Ectodermal cell (in vitro differentiated cells): ENCODE data around the gene GRHL3.

Experiments used
- H3K27ac ChIP-seq: 2 replicates; pipeline ENCODE4 v1.7.0; 2013; ENCODE audit warnings: mild to moderate bottlenecking, low read depth, low read length; ENCODE audit not compliant: insufficient read depth, poor library complexity, severe bottlenecking
- H3K27me3 ChIP-seq: 2 replicates; pipeline ENCODE4 v1.7.0; 2013; ENCODE audit warnings: mild to moderate bottlenecking, low read length; ENCODE audit not compliant: insufficient read depth, control insufficient read depth, poor library complexity, severe bottlenecking
- H3K36me3 ChIP-seq: one replicate; pipeline ENCODE4 v1.7.0; 2013; ENCODE audit warnings: low read length; ENCODE audit not compliant: control insufficient read depth, insufficient read depth
- H3K4me1 ChIP-seq: one replicate; pipeline ENCODE4 v1.7.0; 2013; ENCODE audit warnings: low read length; ENCODE audit not compliant: control insufficient read depth, insufficient read depth
- H3K4me3 ChIP-seq: 2 replicates; pipeline ENCODE4 v1.7.0; 2013; ENCODE audit warnings: low read depth, low read length, control low read depth; ENCODE audit not compliant: insufficient read depth
- H3K9me3 ChIP-seq: 2 replicates; pipeline ENCODE4 v1.7.0; 2013; ENCODE audit warnings: mild to moderate bottlenecking, low read length, moderate library complexity; ENCODE audit not compliant: control insufficient read depth
- WGBS, 2 experiments: methylation state at CpG; one replicate each; pipeline ENCODE4 v1.1.7; 2013; ENCODE audit warnings: missing lambda C conversion rate in 2 of 2; 5-methylcytosine and 5-hydroxymethylcytosine counted together

Gene GRHL3

GRCh38 chr1:24383381-24383940 lies 64.3 kb downstream of the GRHL3 start:
- no peak overlapping the region for H3K4me3 ChIP-seq
- 94 to 95% methylated on average over 1 to 2 of the region's 2 CpGs for WGBS, 2 experiments
- H3K9me3 ChIP-seq = no peaks in the 10 kb centered on the region
- H3K27me3 ChIP-seq = no peaks in the 10 kb centered on the region
- H3K36me3 ChIP-seq = peaks cover 3% of the 10 kb centered on the region
- no peaks in the 10 kb centered on the region for H3K4me1 ChIP-seq
- no peak overlapping the region for H3K27ac ChIP-seq

GRCh38 chr1:24384251-24385090 lies 65.3 kb downstream of the GRHL3 start:
- 96% methylated on average over 12 to 13 of the region's 13 CpGs for WGBS, 2 experiments
- no peaks in the 10 kb centered on the region for H3K27me3 ChIP-seq
- peaks cover 3% of the 10 kb centered on the region for H3K36me3 ChIP-seq
- no peak overlapping the region for H3K27ac ChIP-seq
- H3K4me3 ChIP-seq = no peak overlapping the region
- H3K4me1 ChIP-seq = no peaks in the 10 kb centered on the region
- H3K9me3 ChIP-seq = no peaks in the 10 kb centered on the region

DNA sequence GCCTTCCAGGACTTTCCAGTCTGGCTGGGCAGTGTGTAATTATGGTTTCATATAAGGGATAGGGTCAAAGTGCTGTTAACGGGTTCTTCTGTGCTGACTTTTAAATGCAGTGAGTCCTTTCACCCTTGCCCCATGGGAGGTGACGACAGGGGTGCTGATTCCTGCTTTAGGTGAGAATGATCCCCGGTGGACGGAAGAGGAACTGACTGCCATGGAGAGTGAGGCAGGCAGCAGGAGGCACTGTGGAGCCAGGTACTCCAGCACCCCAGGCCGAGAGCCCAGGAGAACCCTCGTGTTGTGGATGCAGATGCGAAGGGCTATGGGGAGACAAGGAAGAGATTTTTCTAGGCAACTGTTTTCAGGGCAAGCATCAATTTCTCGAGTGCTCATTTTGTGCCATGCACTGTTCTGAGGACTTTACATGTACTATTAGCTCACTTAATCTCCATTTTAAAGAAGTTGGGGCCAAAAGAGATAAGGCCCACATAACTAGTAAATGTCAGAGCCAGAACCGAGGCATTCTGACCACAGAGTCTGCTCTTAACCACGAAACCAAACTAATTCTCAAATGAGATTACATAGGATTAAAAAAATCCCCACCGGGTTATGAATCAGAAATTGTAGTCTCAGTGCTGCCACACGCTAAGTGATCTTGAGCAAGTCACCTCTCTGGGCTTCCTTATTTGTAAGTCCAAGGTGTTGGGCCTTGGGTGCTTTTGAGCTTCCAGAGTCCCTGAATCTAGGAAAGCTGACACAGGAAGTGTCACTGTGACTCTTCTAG lies 66.2 kb downstream of the GRHL3 start:
- no peaks in the 10 kb centered on the region for H3K9me3 ChIP-seq
- no peaks in the 10 kb centered on the region for H3K4me1 ChIP-seq
- H3K36me3 ChIP-seq = peaks cover 3% of the 10 kb centered on the region
- no peaks in the 10 kb centered on the region for H3K27me3 ChIP-seq
- WGBS, 2 experiments = 86 to 87% methylated on average over 12 of the region's 12 CpGs
- no peak overlapping the region for H3K27ac ChIP-seq
- H3K4me3 ChIP-seq = no peak overlapping the region

GRCh38 chr1:24386241-24386640 lies 67.1 kb downstream of the GRHL3 start:
- no peaks in the 10 kb centered on the region for H3K9me3 ChIP-seq
- WGBS, 2 experiments = 95 to 96% methylated on average over 9 of the region's 9 CpGs
- no peaks in the 10 kb centered on the region for H3K27me3 ChIP-seq
- H3K27ac ChIP-seq = no peak overlapping the region
- no peak overlapping the region for H3K4me3 ChIP-seq
- H3K36me3 ChIP-seq = peaks cover 3% of the 10 kb centered on the region
- H3K4me1 ChIP-seq = no peaks in the 10 kb centered on the region

DNA sequence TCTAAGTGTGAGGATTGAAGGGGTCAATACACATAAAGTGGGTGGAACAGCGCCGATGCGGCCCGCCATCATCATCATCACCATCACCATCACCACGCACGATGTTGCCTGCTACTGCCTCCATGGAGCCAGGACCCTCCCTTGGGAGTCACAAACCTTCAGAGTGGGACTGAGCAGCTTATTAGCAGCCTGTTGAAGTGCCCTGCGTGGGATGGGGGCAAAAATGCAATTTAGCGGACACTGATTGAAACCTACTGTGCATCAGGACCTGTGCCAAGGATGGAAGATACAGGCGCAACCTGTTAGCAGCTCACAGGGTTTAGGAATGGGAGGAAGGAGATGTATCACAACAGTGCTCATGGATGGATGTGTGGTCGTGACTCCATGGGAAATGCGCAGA lies 67.8 kb downstream of the GRHL3 start:
- no peak overlapping the region for H3K4me3 ChIP-seq
- H3K36me3 ChIP-seq = peaks cover 1% of the 10 kb centered on the region
- no peak overlapping the region for H3K27ac ChIP-seq
- no peaks in the 10 kb centered on the region for H3K27me3 ChIP-seq
- no peaks in the 10 kb centered on the region for H3K4me1 ChIP-seq
- H3K9me3 ChIP-seq = no peaks in the 10 kb centered on the region
- 94 to 95% methylated on average over 11 of the region's 11 CpGs for WGBS, 2 experiments

DNA sequence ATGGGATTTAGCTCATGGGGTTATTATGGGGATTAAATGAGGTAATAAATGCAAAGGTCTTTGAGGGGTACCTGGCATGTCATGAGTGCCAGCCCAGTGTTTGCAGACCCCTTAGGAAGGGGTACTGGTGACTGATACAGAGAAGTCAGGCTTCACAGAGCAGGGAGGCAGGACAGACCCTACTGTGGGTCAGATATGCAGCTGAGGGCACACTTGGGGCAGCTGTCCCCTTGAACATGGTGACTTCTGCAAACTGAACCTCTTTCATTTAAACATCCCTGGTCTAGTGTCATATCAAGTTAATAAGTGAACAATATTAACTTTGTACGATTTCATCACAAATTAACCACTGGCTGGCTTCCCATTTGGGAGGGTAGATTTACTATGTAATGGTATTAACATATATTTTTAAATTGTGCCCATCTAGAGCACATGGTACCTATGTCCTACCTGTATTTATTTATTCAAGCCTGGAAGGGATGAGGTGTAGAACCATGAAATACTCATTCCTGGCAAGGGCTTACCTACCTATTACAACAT lies 68.5 kb downstream of the GRHL3 start:
- whole genome bisulfite sequencing, 2 experiments = no CpG with 5 or more reads among the region's 1 CpG
- Histone ChIP-seq H3K27ac (no peak overlapping the region), H3K4me1 (no peaks in the 10 kb centered on the region), H3K4me3 (no peak overlapping the region), H3K27me3 (no peaks in the 10 kb centered on the region), H3K9me3 (no peaks in the 10 kb centered on the region), H3K36me3 (no peaks in the 10 kb centered on the region)

- Histone ChIP-seq H3K4me3 (no peak overlapping the region), H3K27me3 (no peaks in the 10 kb centered on the region), H3K4me1 (no peaks in the 10 kb centered on the region), H3K36me3 (no peaks in the 10 kb centered on the region), H3K27ac (no peak overlapping the region), H3K9me3 (no peaks in the 10 kb centered on the region)
- WGBS, 2 experiments = 94 to 97% methylated on average over 6 to 8 of the region's 8 CpGs
These were observed 69.3 kb downstream of the GRHL3 start for GRCh38 chr1:24388331-24388885.

DNA sequence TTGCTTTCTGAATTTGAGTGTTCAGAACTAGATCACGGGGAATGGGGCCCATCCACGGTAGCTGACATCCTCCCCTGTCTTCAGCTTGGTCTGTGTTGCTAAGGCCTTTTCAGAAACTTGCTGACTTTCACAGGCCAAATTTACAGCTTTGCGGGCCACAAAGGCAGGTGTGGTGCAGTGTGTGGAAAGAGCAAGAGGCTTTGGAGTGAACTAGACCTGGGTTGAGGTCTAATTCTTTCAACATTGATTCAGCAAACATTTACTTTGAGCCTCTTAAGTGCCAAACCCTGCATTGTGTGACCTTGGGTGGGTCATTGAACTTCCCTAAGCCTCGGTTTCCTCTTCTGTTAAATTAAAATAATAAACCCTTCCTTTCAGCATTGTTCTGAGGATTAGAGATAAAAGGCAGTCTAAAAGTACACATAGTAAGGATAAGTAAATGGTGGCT lies 70.1 kb downstream of the GRHL3 start:
- H3K4me3 ChIP-seq = no peak overlapping the region
- no peaks in the 10 kb centered on the region for H3K36me3 ChIP-seq
- no peaks in the 10 kb centered on the region for H3K9me3 ChIP-seq
- no peaks in the 10 kb centered on the region for H3K4me1 ChIP-seq
- WGBS, 2 experiments = 92 to 94% methylated on average over 3 of the region's 4 CpGs
- no peak overlapping the region for H3K27ac ChIP-seq
- H3K27me3 ChIP-seq = no peaks in the 10 kb centered on the region

DNA sequence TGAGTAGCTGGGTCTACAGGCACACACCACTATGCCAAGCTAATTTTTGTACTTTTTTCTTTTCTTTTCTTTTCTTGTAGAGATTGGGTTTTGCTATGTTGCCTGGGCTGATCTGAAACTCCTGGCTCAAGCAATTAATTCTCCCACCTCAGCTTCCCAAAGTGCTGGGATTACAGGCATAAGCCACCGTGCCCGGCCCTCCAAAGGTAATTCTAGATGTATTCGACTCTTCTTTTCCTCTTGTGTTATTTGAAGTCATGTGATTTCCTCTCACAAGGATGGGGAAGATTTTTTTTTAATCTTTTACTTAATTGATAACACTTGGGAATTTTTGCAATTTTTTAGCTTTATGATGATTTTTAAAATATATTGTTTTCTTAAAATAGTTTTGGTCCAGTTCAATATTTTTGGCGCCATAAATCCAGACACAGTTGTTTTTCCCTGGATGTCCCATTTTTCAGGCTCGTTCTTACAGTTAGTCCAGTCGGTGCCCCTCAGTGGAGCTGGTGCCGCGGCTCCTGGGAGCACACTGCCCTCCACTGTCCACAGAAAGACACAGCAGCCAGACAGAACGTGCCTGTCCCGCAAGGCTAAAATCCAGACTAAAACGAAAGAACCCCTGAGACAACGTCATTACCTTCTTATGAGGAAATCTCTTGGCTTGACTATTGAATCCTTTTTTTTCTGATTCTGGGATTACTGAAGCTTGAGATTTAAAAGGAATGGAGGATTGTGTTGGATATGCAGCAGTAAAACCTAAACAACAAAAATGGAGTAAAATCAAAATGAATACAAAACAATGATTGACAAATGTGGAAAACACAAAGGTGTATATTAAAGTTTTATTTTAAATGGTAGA lies 72.0 kb downstream of the GRHL3 start:
- H3K27me3 ChIP-seq = no peaks in the 10 kb centered on the region
- H3K36me3 ChIP-seq = no peaks in the 10 kb centered on the region
- no peaks in the 10 kb centered on the region for H3K4me1 ChIP-seq
- whole genome bisulfite sequencing, 2 experiments = 35 to 37% methylated on average over 12 of the region's 12 CpGs
- no peak overlapping the region for H3K27ac ChIP-seq
- H3K9me3 ChIP-seq = no peaks in the 10 kb centered on the region
- H3K4me3 ChIP-seq = no peak overlapping the region
